D721Med (cell line): Measurements from ENCODE around the gene SDK1.

Experiments used
- DNase-seq: peaks from one replicate; pipeline ENCODE4 v3.0.0; 2011; ENCODE audit warnings: low spot score; ENCODE audit not compliant: insufficient read length
- FAIRE-seq: peaks from 2 replicates; lab custom pipeline; 2011; peaks lifted over from hg19 to GRCh38; lab: Jason Lieb, UNC
- CTCF ChIP-seq: IDR thresholded peaks from 2 replicates; pipeline ENCODE4 v1.5.1; 2012; ENCODE audit warnings: mild to moderate bottlenecking, control low read depth; ENCODE audit not compliant: insufficient read depth; ENCODE audit errors: missing control alignments

The SDK1 gene

GRCh38 chr7:4037877-4038276 lies 736.8 kb downstream of the SDK1 start:
- DNase-seq (no peak), FAIRE-seq (no peak)
- TF ChIP-seq CTCF: no peak

GRCh38 chr7:4040109-4040928 lies 739.3 kb downstream of the SDK1 start:
- no peak for TF ChIP-seq CTCF
- DNase-seq: no peak
- FAIRE-seq: no peak

- DNase-seq (no peak), FAIRE-seq (no peak)
- TF ChIP-seq CTCF: no peak
These were observed 741.5 kb downstream of the SDK1 start for GRCh38 chr7:4042402-4043045.

- no peak for FAIRE-seq
These were observed 742.9 kb downstream of the SDK1 start for GRCh38 chr7:4043988-4044387.

GRCh38 chr7:4045450-4045849 lies 744.4 kb downstream of the SDK1 start:
- no peak for FAIRE-seq
- no peak for TF ChIP-seq CTCF
- no peak for DNase-seq

More at GRCh38 chr7:4043988-4044387, 742.9 kb downstream of the SDK1 start:
- DNase-seq: no peak
- no peak for TF ChIP-seq CTCF

GRCh38 chr7:4045975-4046374 lies 744.9 kb downstream of the SDK1 start:
- DNase-seq (no peak), FAIRE-seq (no peak)
- no peak for TF ChIP-seq CTCF

- no peak for TF ChIP-seq CTCF
- DNase-seq: no peak
- no peak for FAIRE-seq
These were observed 747.3 kb downstream of the SDK1 start for GRCh38 chr7:4048336-4048735.
